Transverse colon (tissue), 3 donors: ENCODE results near the gene TTC17.

Source experiments
- CTCF ChIP-seq, 5 experiments: fragments of 200-600 bp in 3 of 5; fragments of 450-650 bp in 2 of 5; sonication (generic) in 3 of 5; IDR thresholded peaks; 1 replicate in 2 of 5; 2 replicates in 3 of 5; pipeline ENCODE4 v1.5.1; 2016 to 2017; ENCODE audit warnings: antibody characterized with exemption in 5 of 5, inconsistent platforms in 3 of 5, mild to moderate bottlenecking in 2 of 5, moderate library complexity in 1 of 5
- POLR2A ChIP-seq: fragments of 450-650 bp; IDR thresholded peaks from one replicate; pipeline ENCODE4 v1.6.1; 2016; ENCODE audit warnings: antibody characterized with exemption, mild to moderate bottlenecking, moderate library complexity

GRCh38 chr11:43508511-43508918 is 149.8 kb downstream of the TTC17 start:
- TF ChIP-seq CTCF (IDR thresholded peaks at IDR 0.05): no peak
- TF ChIP-seq POLR2A: no peak
